ENCODE results near the gene GPR89A.

Gene GPR89A

DNA sequence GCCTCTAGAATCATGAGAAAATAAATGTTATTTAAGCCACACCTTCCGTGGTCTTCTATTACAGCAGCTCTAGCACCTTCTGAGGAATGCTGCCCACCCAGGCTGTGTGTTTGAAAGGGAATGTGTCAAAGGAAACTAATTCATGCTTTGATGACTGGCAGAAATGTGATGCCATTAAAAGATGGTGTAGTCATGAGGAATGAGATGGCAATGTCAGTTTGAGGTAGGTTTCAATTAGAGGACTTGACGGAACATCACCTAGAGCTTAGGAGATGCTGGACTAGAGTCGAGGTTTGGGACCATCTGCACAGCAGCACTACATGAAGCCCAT, 88.8 kb downstream of the GPR89A start:
- Histone ChIP-seq H3K27ac (ENCODE audit: insufficient read depth, low read length, poor library complexity, severe bottlenecking) (no peak overlapping the region), H3K9me3 (ENCODE audit: control insufficient read depth, low read length) (no peaks in the 10 kb centered on the region), H3K4me1 (ENCODE audit: control insufficient read depth, insufficient read depth, low read length, poor library complexity, severe bottlenecking) (no peaks in the 10 kb centered on the region), H3K27me3 (replicated peaks; ENCODE audit: control insufficient read depth, insufficient read depth, low read length, poor library complexity, severe bottlenecking) (no peaks in the 10 kb centered on the region), H3K36me3 (ENCODE audit: control insufficient read depth, insufficient read depth, low read length) (no peaks in the 10 kb centered on the region), H3K4me3 (ENCODE audit: insufficient read depth, low read depth, low read length, poor library complexity, severe bottlenecking) (no peak overlapping the region)
- no peak for DNase-seq

GRCh38 chr1:145701306-145701862, 93.6 kb downstream of the GPR89A start:
- H3K4me1 ChIP-seq (ENCODE audit: control insufficient read depth, insufficient read depth, low read length, poor library complexity, severe bottlenecking), result no peaks in the 10 kb centered on the region
- no peak overlapping the region for H3K27ac ChIP-seq (ENCODE audit: insufficient read depth, low read length, poor library complexity, severe bottlenecking)
- no peaks in the 10 kb centered on the region for H3K9me3 ChIP-seq (ENCODE audit: control insufficient read depth, low read length)
- DNase-seq, result no peak
- no peaks in the 10 kb centered on the region for H3K36me3 ChIP-seq (ENCODE audit: control insufficient read depth, insufficient read depth, low read length)
- H3K27me3 ChIP-seq (replicated peaks; ENCODE audit: control insufficient read depth, insufficient read depth, low read length, poor library complexity, severe bottlenecking), result no peaks in the 10 kb centered on the region
- H3K4me3 ChIP-seq (ENCODE audit: insufficient read depth, low read depth, low read length, poor library complexity, severe bottlenecking), result no peak overlapping the region

DNA sequence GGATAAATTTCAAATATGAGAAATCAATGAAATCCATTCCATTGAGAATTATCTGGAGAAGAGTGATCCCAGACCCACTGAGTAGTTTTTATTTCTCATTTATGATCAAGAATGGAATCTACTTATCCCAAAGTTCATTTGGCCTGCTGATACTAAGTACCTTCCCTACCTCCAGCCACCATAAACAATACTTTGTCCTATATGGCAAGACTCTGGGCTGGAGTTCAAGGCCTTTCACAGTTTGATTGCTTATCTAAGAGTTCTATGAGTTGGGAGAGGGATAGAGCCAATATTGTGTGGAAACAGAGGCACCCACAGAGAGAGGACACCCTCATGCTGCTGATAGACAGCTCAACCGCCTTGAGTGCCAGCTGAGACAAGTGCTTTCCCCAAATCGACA, 94.3 kb downstream of the GPR89A start:
- DNase-seq, result no peak

GRCh38 chr1:145702826-145703225, 95.0 kb downstream of the GPR89A start:
- no peaks in the 10 kb centered on the region for H3K27me3 ChIP-seq (replicated peaks; ENCODE audit: control insufficient read depth, insufficient read depth, low read length, poor library complexity, severe bottlenecking)
- H3K9me3 ChIP-seq (ENCODE audit: control insufficient read depth, low read length), result no peaks in the 10 kb centered on the region
- no peak for DNase-seq
- H3K4me1 ChIP-seq (ENCODE audit: control insufficient read depth, insufficient read depth, low read length, poor library complexity, severe bottlenecking), result no peaks in the 10 kb centered on the region
- no peak overlapping the region for H3K4me3 ChIP-seq (ENCODE audit: insufficient read depth, low read depth, low read length, poor library complexity, severe bottlenecking)
- no peak overlapping the region for H3K27ac ChIP-seq (ENCODE audit: insufficient read depth, low read length, poor library complexity, severe bottlenecking)
- no peaks in the 10 kb centered on the region for H3K36me3 ChIP-seq (ENCODE audit: control insufficient read depth, insufficient read depth, low read length)

More for the DNA sequence above, 94.3 kb downstream of the GPR89A start:
- Histone ChIP-seq H3K27ac (ENCODE audit: insufficient read depth, low read length, poor library complexity, severe bottlenecking) (no peak overlapping the region), H3K9me3 (ENCODE audit: control insufficient read depth, low read length) (no peaks in the 10 kb centered on the region), H3K4me1 (ENCODE audit: control insufficient read depth, insufficient read depth, low read length, poor library complexity, severe bottlenecking) (no peaks in the 10 kb centered on the region), H3K4me3 (ENCODE audit: insufficient read depth, low read depth, low read length, poor library complexity, severe bottlenecking) (no peak overlapping the region), H3K27me3 (replicated peaks; ENCODE audit: control insufficient read depth, insufficient read depth, low read length, poor library complexity, severe bottlenecking) (no peaks in the 10 kb centered on the region), H3K36me3 (ENCODE audit: control insufficient read depth, insufficient read depth, low read length) (no peaks in the 10 kb centered on the region)

GRCh38 chr1:145705622-145706021, 97.8 kb downstream of the GPR89A start:
- Histone ChIP-seq H3K4me3 (ENCODE audit: insufficient read depth, low read depth, low read length, poor library complexity, severe bottlenecking) (no peak overlapping the region), H3K36me3 (ENCODE audit: control insufficient read depth, insufficient read depth, low read length) (no peaks in the 10 kb centered on the region), H3K9me3 (ENCODE audit: control insufficient read depth, low read length) (no peaks in the 10 kb centered on the region), H3K4me1 (ENCODE audit: control insufficient read depth, insufficient read depth, low read length, poor library complexity, severe bottlenecking) (no peaks in the 10 kb centered on the region), H3K27me3 (replicated peaks; ENCODE audit: control insufficient read depth, insufficient read depth, low read length, poor library complexity, severe bottlenecking) (no peaks in the 10 kb centered on the region), H3K27ac (ENCODE audit: insufficient read depth, low read length, poor library complexity, severe bottlenecking) (no peak overlapping the region)
- no peak for DNase-seq

GRCh38 chr1:145706086-145706664, 98.4 kb downstream of the GPR89A start:
- H3K4me3 ChIP-seq (ENCODE audit: insufficient read depth, low read depth, low read length, poor library complexity, severe bottlenecking), result no peak overlapping the region
- H3K9me3 ChIP-seq (ENCODE audit: control insufficient read depth, low read length), result no peaks in the 10 kb centered on the region
- no peak for DNase-seq
- no peaks in the 10 kb centered on the region for H3K36me3 ChIP-seq (ENCODE audit: control insufficient read depth, insufficient read depth, low read length)
- H3K27me3 ChIP-seq (replicated peaks; ENCODE audit: control insufficient read depth, insufficient read depth, low read length, poor library complexity, severe bottlenecking), result no peaks in the 10 kb centered on the region
- no peaks in the 10 kb centered on the region for H3K4me1 ChIP-seq (ENCODE audit: control insufficient read depth, insufficient read depth, low read length, poor library complexity, severe bottlenecking)
- no peak overlapping the region for H3K27ac ChIP-seq (ENCODE audit: insufficient read depth, low read length, poor library complexity, severe bottlenecking)

DNA sequence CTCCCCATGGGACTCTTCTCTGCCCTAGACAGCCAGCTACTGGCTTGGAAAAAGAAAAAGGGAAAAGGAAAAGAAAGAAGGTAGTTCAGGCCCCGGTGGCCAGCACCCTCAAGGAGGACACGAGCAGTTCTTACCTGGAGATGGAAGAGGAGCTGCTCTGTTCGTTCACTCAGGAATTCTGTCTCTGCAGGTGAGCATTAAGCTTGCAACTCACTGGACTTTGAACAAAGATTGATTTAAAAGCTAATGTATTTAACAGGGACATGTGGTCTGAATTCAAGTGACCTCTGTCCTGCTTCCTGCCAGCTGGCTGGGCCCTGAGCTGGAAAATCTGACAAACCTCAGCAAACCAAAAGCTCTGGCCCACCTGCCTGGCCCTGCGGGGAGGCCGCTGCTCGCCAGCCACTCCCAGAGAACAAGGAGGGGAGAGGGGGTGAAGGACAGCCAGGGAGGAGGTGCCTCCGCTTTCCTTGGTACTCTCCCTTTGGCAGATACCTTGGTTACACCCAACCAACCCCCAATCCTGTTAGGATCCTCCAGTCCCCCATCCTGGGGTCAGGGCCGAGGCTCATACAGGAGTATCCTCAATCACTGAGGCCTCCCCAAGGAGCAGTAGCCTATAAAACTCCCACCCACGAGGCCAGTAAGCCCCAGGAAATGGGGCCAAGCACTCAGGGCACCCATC, 99.5 kb downstream of the GPR89A start, which contains the start of gene PDZK1:
PDZK1 (minus strand) TSS at position 186 of the 685 bp plus-strand sequence. CDS start 19,347 bp downstream, outside the sequence.
- Histone ChIP-seq H3K27ac (ENCODE audit: insufficient read depth, low read length, poor library complexity, severe bottlenecking) (no peak within 1 kb of the TSS), H3K27me3 (replicated peaks; ENCODE audit: control insufficient read depth, insufficient read depth, low read length, poor library complexity, severe bottlenecking) (no peaks in the 10 kb centered on the region), H3K9me3 (ENCODE audit: control insufficient read depth, low read length) (no peaks in the 10 kb centered on the region), H3K4me1 (ENCODE audit: control insufficient read depth, insufficient read depth, low read length, poor library complexity, severe bottlenecking) (no peaks in the 10 kb centered on the region), H3K4me3 (ENCODE audit: insufficient read depth, low read depth, low read length, poor library complexity, severe bottlenecking) (no peak within 1 kb of the TSS), H3K36me3 (ENCODE audit: control insufficient read depth, insufficient read depth, low read length) (no peaks in the 10 kb centered on the region)
- no peak for DNase-seq

GRCh38 chr1:145708063-145708462, 100.3 kb downstream of the GPR89A start:
- H3K4me3 ChIP-seq (ENCODE audit: insufficient read depth, low read depth, low read length, poor library complexity, severe bottlenecking), result no peak overlapping the region
- no peak for DNase-seq
- no peaks in the 10 kb centered on the region for H3K36me3 ChIP-seq (ENCODE audit: control insufficient read depth, insufficient read depth, low read length)
- H3K27me3 ChIP-seq (replicated peaks; ENCODE audit: control insufficient read depth, insufficient read depth, low read length, poor library complexity, severe bottlenecking), result no peaks in the 10 kb centered on the region
- H3K4me1 ChIP-seq (ENCODE audit: control insufficient read depth, insufficient read depth, low read length, poor library complexity, severe bottlenecking), result no peaks in the 10 kb centered on the region
- no peak overlapping the region for H3K27ac ChIP-seq (ENCODE audit: insufficient read depth, low read length, poor library complexity, severe bottlenecking)
- H3K9me3 ChIP-seq (ENCODE audit: control insufficient read depth, low read length), result no peaks in the 10 kb centered on the region

- no peaks in the 10 kb centered on the region for H3K27me3 ChIP-seq (replicated peaks; ENCODE audit: control insufficient read depth, insufficient read depth, low read length, poor library complexity, severe bottlenecking)
- H3K9me3 ChIP-seq (ENCODE audit: control insufficient read depth, low read length), result no peaks in the 10 kb centered on the region
- H3K4me3 ChIP-seq (ENCODE audit: insufficient read depth, low read depth, low read length, poor library complexity, severe bottlenecking), result no peak overlapping the region
- no peak overlapping the region for H3K27ac ChIP-seq (ENCODE audit: insufficient read depth, low read length, poor library complexity, severe bottlenecking)
- no peaks in the 10 kb centered on the region for H3K4me1 ChIP-seq (ENCODE audit: control insufficient read depth, insufficient read depth, low read length, poor library complexity, severe bottlenecking)
- no peaks in the 10 kb centered on the region for H3K36me3 ChIP-seq (ENCODE audit: control insufficient read depth, insufficient read depth, low read length)
- DNase-seq, result no peak
These were observed 102.7 kb downstream of the GPR89A start for GRCh38 chr1:145710291-145711027.

DNA sequence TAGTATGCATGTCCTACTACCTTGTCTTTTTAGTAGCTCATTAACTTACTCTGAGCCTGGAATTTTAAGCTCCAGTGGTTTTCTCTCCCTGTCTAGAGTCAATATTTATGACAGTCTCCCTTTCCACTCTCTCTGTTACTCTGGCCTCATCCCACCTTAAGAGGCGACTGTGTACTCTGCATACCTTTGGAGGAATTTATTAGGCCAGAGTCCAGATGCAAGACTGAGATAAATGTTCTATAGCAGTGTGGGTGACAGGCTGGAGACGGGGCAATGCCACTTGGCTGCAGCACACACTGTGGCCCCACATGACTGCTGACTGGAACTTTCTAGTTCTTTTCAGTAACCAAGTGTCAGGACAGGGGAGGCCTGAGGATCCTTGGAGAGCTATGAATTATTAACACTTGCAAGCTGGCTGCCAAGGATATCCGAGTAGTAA, 103.4 kb downstream of the GPR89A start:
- H3K27ac ChIP-seq (ENCODE audit: insufficient read depth, low read length, poor library complexity, severe bottlenecking), result no peak overlapping the region
- H3K4me1 ChIP-seq (ENCODE audit: control insufficient read depth, insufficient read depth, low read length, poor library complexity, severe bottlenecking), result no peaks in the 10 kb centered on the region
- no peak overlapping the region for H3K4me3 ChIP-seq (ENCODE audit: insufficient read depth, low read depth, low read length, poor library complexity, severe bottlenecking)
- no peaks in the 10 kb centered on the region for H3K27me3 ChIP-seq (replicated peaks; ENCODE audit: control insufficient read depth, insufficient read depth, low read length, poor library complexity, severe bottlenecking)
- H3K9me3 ChIP-seq (ENCODE audit: control insufficient read depth, low read length), result no peaks in the 10 kb centered on the region
- H3K36me3 ChIP-seq (ENCODE audit: control insufficient read depth, insufficient read depth, low read length), result no peaks in the 10 kb centered on the region
- no peak for DNase-seq
